IMR-90 (cell line): ENCODE results near the gene ACLY. TPM values are rescaled to one million over a fixed set of nuclear protein-coding genes. Genes with fewer than 3 reads are reported as not detected.
A peak's percentile ranks its signal among the peaks of the same experiment; 100 is the strongest.

ENCODE experiments used
- ATAC-seq: fragments of 200-7000 bp; cut with Tn5 transposase; 2 replicates; pipeline ENCODE4 v1.9.1; 2020; ENCODE audit warnings: low read depth, mild to moderate bottlenecking, moderate library complexity
- BruUV-seq: library from RNA; stranded (reverse); fragments of 400-500 nt; replicated peaks from 2 replicates; lab custom pipeline; 2021; lab: Mats Ljungman, UMichigan
- CTCF ChIA-PET: fragments of 300-600 bp; formaldehyde crosslinking; extraction: SDS; loops from one replicate; lab custom pipeline; 2021; ENCODE audit warnings: antibody characterized with exemption; lab: Yijun Ruan, JAX
- POLR2A ChIA-PET: fragments of 300-600 bp; sonication (Branson Sonifier 250); formaldehyde crosslinking; loops from one replicate; lab custom pipeline; 2022; ENCODE audit warnings: antibody characterized with exemption; ENCODE audit not compliant: unreplicated experiment; lab: Charles Lee
- DNase-seq: peaks from one replicate; pipeline ENCODE4 v3.0.0; 2013
- H2AFZ ChIP-seq: replicated peaks from 2 replicates; pipeline ENCODE3; 2013; ENCODE audit warnings: low read length, mild to moderate bottlenecking; ENCODE audit not compliant: poor library complexity
- H2AK5ac ChIP-seq: 2 replicates; pipeline ENCODE4 v1.6.1; 2013; ENCODE audit warnings: low read depth, low read length, inconsistent platforms
- H2AK9ac ChIP-seq: replicated peaks from 2 replicates; pipeline ENCODE3; 2013; ENCODE audit warnings: mild to moderate bottlenecking, low read depth, low read length, moderate library complexity; ENCODE audit not compliant: poor library complexity
- H2BK120ac ChIP-seq: 2 replicates; pipeline ENCODE4 v1.6.1; 2013; ENCODE audit warnings: low read depth, low read length, inconsistent platforms
- H2BK15ac ChIP-seq: 3 replicates; pipeline ENCODE4 v1.6.1; 2013; ENCODE audit warnings: low read depth, low read length, inconsistent platforms
- H2BK20ac ChIP-seq: 2 replicates; pipeline ENCODE4 v1.6.1; 2013; ENCODE audit warnings: low read depth, mild to moderate bottlenecking, inconsistent platforms, low read length, moderate library complexity
- H2BK5ac ChIP-seq: 2 replicates; pipeline ENCODE4 v1.6.1; 2013; ENCODE audit warnings: mild to moderate bottlenecking, low read depth, low read length, inconsistent platforms; ENCODE audit not compliant: poor library complexity, severe bottlenecking
- H3K14ac ChIP-seq: replicated peaks from 2 replicates; pipeline ENCODE4 v1.6.1; 2013; ENCODE audit warnings: low read depth, low read length, inconsistent platforms
- H3K18ac ChIP-seq: 2 replicates; pipeline ENCODE4 v1.6.1; 2013; ENCODE audit warnings: low read depth, low read length, control low read depth
- H3K23ac ChIP-seq: 2 replicates; pipeline ENCODE4 v1.6.1; 2013; ENCODE audit warnings: low read depth, low read length, inconsistent platforms
- H3K27ac ChIP-seq: 2 replicates; pipeline ENCODE4 v1.5.1; 2013; ENCODE audit warnings: mild to moderate bottlenecking, control low read depth, low read length; ENCODE audit not compliant: insufficient read depth
- H3K27me3 ChIP-seq: 2 replicates; pipeline ENCODE4 v1.6.1; 2013; ENCODE audit warnings: low read length; ENCODE audit not compliant: control insufficient read depth, insufficient read depth
- H3K36me3 ChIP-seq: 2 replicates; pipeline ENCODE4 v1.6.1; 2013; ENCODE audit warnings: low read length, mixed read lengths; ENCODE audit not compliant: control insufficient read depth, insufficient read depth
- H3K4ac ChIP-seq: 2 replicates; pipeline ENCODE4 v1.6.1; 2013; ENCODE audit warnings: low read depth, low read length, inconsistent platforms
- H3K4me1 ChIP-seq: 2 replicates; pipeline ENCODE4 v1.6.1; 2013; ENCODE audit warnings: low read length, mixed read lengths; ENCODE audit not compliant: control insufficient read depth, insufficient read depth
- H3K4me2 ChIP-seq: 2 replicates; pipeline ENCODE4 v1.6.1; 2013; ENCODE audit warnings: low read depth, mild to moderate bottlenecking, control low read depth, low read length, moderate library complexity
- H3K4me3 ChIP-seq: 2 replicates; pipeline ENCODE4 v1.5.1; 2013; ENCODE audit warnings: low read depth, mild to moderate bottlenecking, control low read depth, low read length, moderate library complexity; ENCODE audit not compliant: insufficient read depth
- H3K56ac ChIP-seq: 2 replicates; pipeline ENCODE4 v1.6.1; 2013; ENCODE audit warnings: low read length, inconsistent platforms; ENCODE audit not compliant: insufficient read depth; ENCODE audit errors: extremely low read depth
- H3K79me1 ChIP-seq, 2 experiments: 2 replicates each; pipeline ENCODE4 v1.6.1; 2013; ENCODE audit warnings: low read length in 2 of 2, inconsistent platforms in 1 of 2, low read depth in 1 of 2
- H3K9ac ChIP-seq: 2 replicates; pipeline ENCODE4 v1.6.1; 2013; ENCODE audit warnings: low read depth, low read length, control low read depth
- H3K9me1 ChIP-seq: 2 replicates; pipeline ENCODE4 v1.6.1; 2013; ENCODE audit warnings: low read length, inconsistent platforms; ENCODE audit not compliant: insufficient read depth
- H3K9me3 ChIP-seq: 2 replicates; pipeline ENCODE4 v1.6.1; 2013; ENCODE audit warnings: low read length; ENCODE audit not compliant: control insufficient read depth, insufficient read depth
- H4K20me1 ChIP-seq: 2 replicates; pipeline ENCODE4 v1.6.1; 2013; ENCODE audit warnings: low read length, inconsistent platforms; ENCODE audit not compliant: insufficient read depth
- H4K5ac ChIP-seq: 2 replicates; pipeline ENCODE4 v1.6.1; 2013; ENCODE audit warnings: mild to moderate bottlenecking, low read depth, low read length, control low read depth
- H4K8ac ChIP-seq, 2 experiments: 2 replicates each; pipeline ENCODE4 v1.6.1; 2013; ENCODE audit warnings: low read depth in 2 of 2, low read length in 2 of 2, control low read depth in 1 of 2, inconsistent platforms in 1 of 2
- H4K91ac ChIP-seq: 2 replicates; pipeline ENCODE4 v1.6.1; 2013; ENCODE audit warnings: low read depth, low read length, inconsistent platforms; ENCODE audit not compliant: insufficient read depth
- BHLHE40 ChIP-seq: fragments of 150-350 bp; IDR thresholded peaks from 2 replicates; pipeline ENCODE4 v1.6.1; 2016; ENCODE audit warnings: mild to moderate bottlenecking, low read depth, low read length
- CHD1 ChIP-seq: IDR thresholded peaks from 2 replicates; pipeline ENCODE4 v1.6.1; 2012; ENCODE audit warnings: low read depth, low read length, improper control_type of control experiment
- CTCF ChIP-seq: conservative IDR thresholded peaks from 2 replicates; pipeline ENCODE4 v1.5.1; 2012; ENCODE audit warnings: mild to moderate bottlenecking, low read depth, low read length, improper control_type of control experiment
- ELK1 ChIP-seq: fragments of 150-350 bp; IDR thresholded peaks from 2 replicates; pipeline ENCODE4 v1.6.1; 2016; ENCODE audit warnings: low read depth, mild to moderate bottlenecking, low read length, moderate library complexity, borderline replicate concordance
- FOS ChIP-seq: fragments of 150-350 bp; IDR thresholded peaks from 2 replicates; pipeline ENCODE4 v1.6.1; 2016; ENCODE audit warnings: low read depth, low read length
- MAFK ChIP-seq: IDR thresholded peaks from 2 replicates; pipeline ENCODE4 v1.6.1; 2012; ENCODE audit warnings: low read depth, low read length, improper control_type of control experiment
- MXI1 ChIP-seq: IDR thresholded peaks from 2 replicates; pipeline ENCODE4 v1.6.1; 2012; ENCODE audit warnings: low read depth, mild to moderate bottlenecking, low read length, moderate library complexity, borderline replicate concordance
- NFE2L2 ChIP-seq: fragments of 150-350 bp; IDR thresholded peaks from 2 replicates; pipeline ENCODE4 v1.6.1; 2016; ENCODE audit warnings: low read depth, mild to moderate bottlenecking, low read length
- POLR2A ChIP-seq: IDR thresholded peaks from 2 replicates; pipeline ENCODE4 v1.6.1; 2012; ENCODE audit warnings: mild to moderate bottlenecking, low read depth, low read length
- RAD21 ChIP-seq: IDR thresholded peaks from 2 replicates; pipeline ENCODE4 v1.6.1; 2012; ENCODE audit warnings: low read length, improper control_type of control experiment
- RCOR1 ChIP-seq: IDR thresholded peaks from 2 replicates; pipeline ENCODE4 v1.6.1; 2012; ENCODE audit warnings: mild to moderate bottlenecking, low read length, improper control_type of control experiment; ENCODE audit not compliant: insufficient replicate concordance
- RFX5 ChIP-seq: IDR thresholded peaks from 2 replicates; pipeline ENCODE4 v1.8.0; 2012; ENCODE audit warnings: low read depth, mild to moderate bottlenecking, low read length, moderate library complexity
- SMC3 ChIP-seq: fragments of 150-350 bp; IDR thresholded peaks from 2 replicates; pipeline ENCODE4 v1.6.1; 2016; ENCODE audit warnings: low read depth, mild to moderate bottlenecking, antibody characterized with exemption, low read length, moderate library complexity
- USF2 ChIP-seq: fragments of 150-350 bp; IDR thresholded peaks from 2 replicates; pipeline ENCODE4 v1.6.1; 2017; ENCODE audit warnings: mild to moderate bottlenecking, antibody characterized with exemption, low read length, low read depth
- WGBS, 2 experiments: methylation state at CpG; one replicate each; pipeline versions ENCODE4 v1.1.5 to v1.1.7; 2013; ENCODE audit warnings: missing lambda C conversion rate in 2 of 2; ENCODE audit not compliant: insufficient read length in 1 of 2; ENCODE audit errors: extremely low coverage in 2 of 2; 5-methylcytosine and 5-hydroxymethylcytosine counted together
- dilution Hi-C: fragments of 300-500 bp; cut with HindIII; formaldehyde crosslinking; loops from one replicate; pipeline ENCODE4 v1.14.3; 2018; ENCODE audit warnings: low sequenced_read_pairs; ENCODE audit not compliant: unreplicated experiment
- in situ Hi-C: fragments of 300-500 bp; cut with MboI; formaldehyde crosslinking; loops from 3 replicates; pipeline ENCODE4 v1.14.3; 2019; ENCODE audit warnings: low sequenced_read_pairs, inconsistent platforms, mixed read lengths
- intact Hi-C: fragments of 100-400 bp; cut with micrococcal nuclease; formaldehyde crosslinking; loops from 2 replicates; pipeline ENCODE4 v1.10.0; 2022
- polyA plus RNA-seq, 3 experiments: library from polyadenylated mRNA; depleted of rRNA; stranded (reverse); fragments of >200 nt; gene quantifications; 2 replicates each; pipeline ENCODE4 v1.2.3, GENCODE V29; 2012; ENCODE audit warnings: low replicate concordance in 1 of 3
- total RNA-seq: library from RNA; depleted of rRNA; stranded (reverse); fragments of >200 nt; gene quantifications from 2 replicates; pipeline ENCODE4 v1.2.3, GENCODE V29; 2012

The ACLY gene
- total and polyA plus RNA-seq, 2 of the 4 experiments (the other 2 are of a cell fraction): 167 to 230 TPM

- no peak for TF ChIP-seq USF2
- TF ChIP-seq MAFK: no peak
- no peak for TF ChIP-seq RFX5
Measured at GRCh38 chr17:41888332-41888965, 30.3 kb downstream of the ACLY start (continued).

GRCh38 chr17:41885733-41886132 is 33.0 kb downstream of the ACLY start:
- no peaks in the 10 kb centered on the region for H3K4me1 ChIP-seq
- no peak overlapping the region for H2AK9ac ChIP-seq
- no peak overlapping the region for H3K18ac ChIP-seq
- H3K79me1 ChIP-seq: peaks cover 26 to 59% of the 10 kb centered on the region in 2 experiments
- BruUV-seq: no TSS peak
- CTCF ChIA-PET: no interaction called here
- H4K20me1 ChIP-seq: peaks cover 6% of the 10 kb centered on the region; the same call in 1 of the 2 replicates
- no peak overlapping the region for H4K8ac ChIP-seq
- intact Hi-C loops: no loop called here
- no peaks in the 10 kb centered on the region for H3K27me3 ChIP-seq
- WGBS, 2 experiments: 76% methylated on average over 5 of the region's 6 CpGs; no CpG with 5 or more reads in 1 of the 2 experiments
- no peak overlapping the region for H4K5ac ChIP-seq
- no peak overlapping the region for H3K14ac ChIP-seq
- no peak overlapping the region for H3K4ac ChIP-seq
- dilution Hi-C loops: no loop called here
- no peak overlapping the region for H2AK5ac ChIP-seq
- no peak overlapping the region for H2AFZ ChIP-seq
- no peak overlapping the region for H2BK20ac ChIP-seq
- no peak overlapping the region for H2BK5ac ChIP-seq
- no peak overlapping the region for H3K27ac ChIP-seq
- H3K9ac ChIP-seq: no peak overlapping the region
- H2BK120ac ChIP-seq: no peak overlapping the region
- no peak overlapping the region for H3K4me2 ChIP-seq
- POLR2A ChIA-PET: no interaction called here
- H4K91ac ChIP-seq: no peak overlapping the region
- H3K23ac ChIP-seq: no peak overlapping the region
- H3K56ac ChIP-seq: no peak overlapping the region
- no peaks in the 10 kb centered on the region for H3K9me3 ChIP-seq
- in situ Hi-C loops: no loop called here
- H3K9me1 ChIP-seq: no peaks in the 10 kb centered on the region
- no peak for TF ChIP-seq MXI1
- TF ChIP-seq FOS: no peak
- no peak for TF ChIP-seq BHLHE40
- TF ChIP-seq RFX5: no peak
- no peak for TF ChIP-seq POLR2A
- no peak for TF ChIP-seq CHD1
- TF ChIP-seq RAD21: peak; percentile 24; the same call in 1 of the 2 replicates
- no peak for TF ChIP-seq NFE2L2
- peak; percentile 23; the same call in 1 of the 2 replicates for TF ChIP-seq CTCF
- TF ChIP-seq ELK1: no peak
- no peak for TF ChIP-seq RCOR1
- no peak for TF ChIP-seq SMC3
- ATAC-seq (no peak), DNase-seq (no peak)
- no peak overlapping the region for H2BK15ac ChIP-seq
- no peak overlapping the region for H3K4me3 ChIP-seq
- peaks cover 71% of the 10 kb centered on the region for H3K36me3 ChIP-seq
